ENCODE results near the gene RAG2. TPM values are rescaled to one million over a fixed set of nuclear protein-coding genes. Genes with fewer than 3 reads are reported as not detected.

The RAG2 gene
- total RNA-seq, 4 donors from 2014 or later: 0.20 to 25.7 (median 2.6) TPM

- no peaks in the 10 kb centered on the region for H3K9me3 ChIP-seq
- H3K27ac ChIP-seq: peak overlapping the region; percentile 66 to 85 (median 75)
- H3K4me3 ChIP-seq (replicated peaks in 1 of 3): no peak overlapping the region
- WGBS, 2 donors: 92 to 95% methylated on average over 5 of the region's 5 CpGs
- TF ChIP-seq POLR2A (IDR thresholded peaks at IDR 0.05): no peak
- no peak for TF ChIP-seq CTCF (IDR thresholded peaks at IDR 0.05)
- no peaks in the 10 kb centered on the region for H3K27me3 ChIP-seq
- H3K4me1 ChIP-seq: peaks cover 32 to 39% of the 10 kb centered on the region in 2 donors
- intact Hi-C loops (cut with DNase I): loop anchor here (10.0 kb wide), 1 partner anchor 63 kb away; the partner anchor contains the start of gene RAG1
- DNase-seq: no peak
- H3K36me3 ChIP-seq: no peaks in the 10 kb centered on the region
Observed at GRCh38 chr11:36628141-36628540, 30.1 kb upstream of the RAG2 start.

- Histone ChIP-seq H3K36me3 (no peaks in the 10 kb centered on the region), H3K27me3 (no peaks in the 10 kb centered on the region), H3K27ac (peak overlapping the region in 2 of 3 donors; percentile 75 to 85), H3K4me1 (peaks cover 33 to 43% of the 10 kb centered on the region in 2 donors), H3K9me3 (no peaks in the 10 kb centered on the region), H3K4me3 (replicated peaks in 1 of 3) (no peak overlapping the region)
- 86 to 87% methylated on average over 2 of the region's 2 CpGs for WGBS, 2 donors
- intact Hi-C loops (cut with DNase I): loop anchor here (10.0 kb wide), 1 partner anchor 63 kb away; the partner anchor contains the start of gene RAG1
- no peak for DNase-seq
- no peak for TF ChIP-seq CTCF (IDR thresholded peaks at IDR 0.05)
- TF ChIP-seq POLR2A (IDR thresholded peaks at IDR 0.05): no peak
Observed at GRCh38 chr11:36627471-36627870, 29.4 kb upstream of the RAG2 start.

- 90 to 96% methylated on average over 1 of the region's 1 CpG for WGBS, 2 donors
- no peaks in the 10 kb centered on the region for H3K36me3 ChIP-seq
- TF ChIP-seq CTCF (IDR thresholded peaks at IDR 0.05): no peak
- no peak for TF ChIP-seq POLR2A (IDR thresholded peaks at IDR 0.05)
- H3K4me3 ChIP-seq (replicated peaks in 1 of 3): no peak overlapping the region
- H3K4me1 ChIP-seq: peaks cover 38 to 47% of the 10 kb centered on the region in 2 donors
- H3K27me3 ChIP-seq: no peaks in the 10 kb centered on the region
- H3K27ac ChIP-seq: peak overlapping the region in 2 of 3 donors; percentile 75 to 85
- intact Hi-C loops (cut with DNase I): loop anchor here (10.0 kb wide), 1 partner anchor 62 kb away; the partner anchor contains the start of gene RAG1
- no peak for DNase-seq
- H3K9me3 ChIP-seq: no peaks in the 10 kb centered on the region
Observed at GRCh38 chr11:36627006-36627405, 29.0 kb upstream of the RAG2 start.

GRCh38 chr11:36623494-36623893 lies 25.5 kb upstream of the RAG2 start:
- no peak for TF ChIP-seq CTCF (IDR thresholded peaks at IDR 0.05)
- H3K36me3 ChIP-seq: no peaks in the 10 kb centered on the region
- intact Hi-C loops (cut with DNase I): loop anchor here (10.0 kb wide), 1 partner anchor 59 kb away; the partner anchor contains the start of gene RAG1

DNA sequence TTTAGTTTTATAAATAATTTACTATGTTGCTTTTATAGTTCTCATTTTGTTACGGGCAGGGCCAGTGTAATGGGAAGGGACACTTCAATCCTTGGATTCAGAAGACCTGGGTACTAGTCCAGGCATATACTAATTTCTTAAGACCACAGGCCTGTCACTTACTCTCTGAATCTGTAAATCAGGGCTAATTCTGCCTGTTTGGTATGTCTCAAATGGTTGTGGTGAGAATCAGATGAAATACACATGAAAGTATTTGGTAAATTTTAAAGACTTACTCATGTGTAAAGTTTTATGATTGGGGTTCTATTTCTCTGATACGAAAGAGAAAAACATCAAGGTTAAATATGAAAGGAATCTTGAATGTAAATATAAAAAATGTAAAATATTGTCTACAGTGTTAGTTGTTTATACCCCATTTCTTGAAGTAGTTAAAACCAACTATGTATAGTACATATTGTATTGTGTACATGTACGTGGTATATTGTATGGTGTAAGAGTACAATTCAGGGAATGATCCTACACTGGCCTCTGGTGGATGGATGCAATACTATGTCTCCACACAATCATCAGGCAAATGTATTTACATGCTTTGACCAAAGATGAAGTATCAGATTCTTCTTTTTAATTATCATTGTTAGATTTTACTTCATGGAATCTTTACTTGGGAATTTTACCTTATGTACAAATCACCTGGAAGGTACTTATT lies 24.5 kb upstream of the RAG2 start:
- H3K27ac ChIP-seq: peak overlapping the region; percentile 17 to 92 (median 86)
- DNase-seq: peak in 1 of 2 donors; percentile 15
- H3K4me1 ChIP-seq: peaks cover 43 to 56% of the 10 kb centered on the region in 2 donors
- 71 to 82% methylated on average over 3 of the region's 3 CpGs for WGBS, 2 donors
- TF ChIP-seq CTCF (IDR thresholded peaks at IDR 0.05) (peak in 5 of 6 experiments; percentile 44 to 89 (median 86)), POLR2A (IDR thresholded peaks at IDR 0.05) (no peak)
- no peaks in the 10 kb centered on the region for H3K36me3 ChIP-seq
- H3K9me3 ChIP-seq: no peaks in the 10 kb centered on the region
- intact Hi-C loops (cut with DNase I): loop anchor here (10.0 kb wide), 1 partner anchor 58 kb away; the partner anchor contains the start of gene RAG1
- H3K4me3 ChIP-seq (replicated peaks in 1 of 3): no peak overlapping the region
- H3K27me3 ChIP-seq: no peaks in the 10 kb centered on the region

More at GRCh38 chr11:36623494-36623893, 25.5 kb upstream of the RAG2 start:
- Histone ChIP-seq H3K27ac (peak overlapping the region in 2 of 3 donors; percentile 8 to 92), H3K27me3 (no peaks in the 10 kb centered on the region), H3K9me3 (no peaks in the 10 kb centered on the region), H3K4me3 (replicated peaks in 1 of 3) (no peak overlapping the region), H3K4me1 (peaks cover 42 to 53% of the 10 kb centered on the region in 2 donors)
- WGBS, 2 donors: 72 to 93% methylated on average over 5 of the region's 5 CpGs
- no peak for DNase-seq

All from thyroid gland (tissue), 4 donors.